Aorta (tissue), 5 donors: Measurements from ENCODE around the gene AGBL1. TPM values are rescaled to one million over a fixed set of nuclear protein-coding genes. Genes with fewer than 3 reads are reported as not detected.
"Not testable (repeated sequence)": the region's sequence is repeated elsewhere in the genome, so short reads cannot be mapped to it uniquely, and the experiment has no call there.

Experiments used
- ATAC-seq: fragments of 200-7000 bp; cut with Tn5 transposase; one replicate; pipeline ENCODE4 v1.9.1; 2022; ENCODE audit warnings: moderate library complexity; ENCODE audit not compliant: low FRiP score
- DNase-seq, 2 donors: peaks; one replicate each; pipeline ENCODE4 v3.0.0-alpha.2; 2020
- H3K27ac ChIP-seq, 2 donors: one replicate each; pipeline ENCODE4 v1.5.1; 2013; ENCODE audit warnings: low read length in 2 of 2, mild to moderate bottlenecking in 2 of 2, moderate library complexity in 2 of 2, control low read depth in 1 of 2, inconsistent platforms in 1 of 2, low read depth in 1 of 2
- H3K27me3 ChIP-seq, 2 donors: one replicate each; pipeline ENCODE4 v1.6.1; 2013; ENCODE audit warnings: control low read depth in 1 of 2, low read length in 1 of 2, mild to moderate bottlenecking in 1 of 2, moderate library complexity in 1 of 2; ENCODE audit not compliant: insufficient read depth in 2 of 2, control insufficient read depth in 1 of 2
- H3K36me3 ChIP-seq, 2 donors: one replicate each; pipeline ENCODE4 v1.6.1; 2013; ENCODE audit warnings: control low read depth in 1 of 2, low read length in 1 of 2, mild to moderate bottlenecking in 1 of 2; ENCODE audit not compliant: insufficient read depth in 2 of 2, control insufficient read depth in 1 of 2
- H3K4me1 ChIP-seq, 2 donors: one replicate each; pipeline ENCODE4 v1.6.1; 2013; ENCODE audit warnings: low read length in 2 of 2, control low read depth in 1 of 2, mild to moderate bottlenecking in 1 of 2, moderate library complexity in 1 of 2; ENCODE audit not compliant: insufficient read depth in 2 of 2, control insufficient read depth in 1 of 2
- H3K4me3 ChIP-seq, 2 donors: one replicate each; pipeline ENCODE4 v1.5.1; 2013; ENCODE audit warnings: low read length in 2 of 2, control low read depth in 1 of 2, mild to moderate bottlenecking in 1 of 2
- H3K9me3 ChIP-seq: one replicate; pipeline ENCODE4 v1.6.1; 2013; ENCODE audit warnings: mild to moderate bottlenecking, low read length; ENCODE audit not compliant: control insufficient read depth
- WGBS, 2 donors: extraction: QIAGEN DNeasy Blood & Tissue Kit; methylation state at CpG; one replicate each; pipeline ENCODE4 v1.1.7; 2013; 5-methylcytosine and 5-hydroxymethylcytosine counted together
- intact Hi-C, 2 donors: fragments of 100-400 bp; cut with DNase I; formaldehyde crosslinking; loops; one replicate each; pipeline versions ENCODE4 v1.14.2 to v1.15.0; 2022
- polyA plus RNA-seq, 2 donors: library from polyadenylated mRNA; stranded (reverse); fragments of 200-250 nt; gene quantifications; one replicate each; pipeline ENCODE4 v1.2.3, GENCODE V29; 2013
- total RNA-seq, 2 donors: library from RNA; stranded (reverse); fragmentation: NEBNext Ultra II Directional; extraction: Animal tissue kit (Norgen Biotek cat#: 25700); gene quantifications; one replicate each; pipeline ENCODE4 v1.2.1, GENCODE V29; 2021
- donor health status: healthy with polysubstance abuse.
- donor health status: Bipolar disorder and iron deficiency.
- donor health status: DM: no; HTN: no; CAD: no.
- donor health status: DM: no; HTN: no; CAD: no.
- donor health status: DM: yes; HTN: yes; CAD: no.

The AGBL1 gene
- total and polyA plus RNA-seq, 4 donors = 0.21 TPM; not detected in 3

- H3K27ac ChIP-seq = no peak overlapping the region
- no peak overlapping the region for H3K4me3 ChIP-seq
- intact Hi-C loops = no loop called here
- no peaks in the 10 kb centered on the region for H3K27me3 ChIP-seq
- no peaks in the 10 kb centered on the region for H3K36me3 ChIP-seq
- WGBS, 2 donors = 85 to 93% methylated on average over 3 of the region's 3 CpGs
- no peaks in the 10 kb centered on the region for H3K4me1 ChIP-seq
- H3K9me3 ChIP-seq = no peaks in the 10 kb centered on the region
- no peak for DNase-seq
- no peak for ATAC-seq
These were observed 443.1 kb downstream of the AGBL1 start for GRCh38 chr15:86522721-86523120.

GRCh38 chr15:86526938-86527690 is 447.4 kb downstream of the AGBL1 start:
- intact Hi-C loops = no loop called here
- Histone ChIP-seq H3K36me3 (no peaks in the 10 kb centered on the region), H3K4me1 (no peaks in the 10 kb centered on the region), H3K27ac (no peak overlapping the region), H3K27me3 (no peaks in the 10 kb centered on the region), H3K9me3 (no peaks in the 10 kb centered on the region), H3K4me3 (no peak overlapping the region)
- ATAC-seq (no peak), DNase-seq (no peak)
- WGBS, 2 donors = 64 to 67% methylated on average over 4 of the region's 4 CpGs

- intact Hi-C loops, DNase-seq, H3K27me3 ChIP-seq, H3K4me1 ChIP-seq, H3K9me3 ChIP-seq, H3K4me3 ChIP-seq, ATAC-seq, H3K36me3 ChIP-seq, H3K27ac ChIP-seq: not testable (repeated sequence)
- 81 to 88% methylated on average over 21 to 26 of the region's 26 CpGs for WGBS, 2 donors
These were observed 448.4 kb downstream of the AGBL1 start for GRCh38 chr15:86528094-86528493.

DNA sequence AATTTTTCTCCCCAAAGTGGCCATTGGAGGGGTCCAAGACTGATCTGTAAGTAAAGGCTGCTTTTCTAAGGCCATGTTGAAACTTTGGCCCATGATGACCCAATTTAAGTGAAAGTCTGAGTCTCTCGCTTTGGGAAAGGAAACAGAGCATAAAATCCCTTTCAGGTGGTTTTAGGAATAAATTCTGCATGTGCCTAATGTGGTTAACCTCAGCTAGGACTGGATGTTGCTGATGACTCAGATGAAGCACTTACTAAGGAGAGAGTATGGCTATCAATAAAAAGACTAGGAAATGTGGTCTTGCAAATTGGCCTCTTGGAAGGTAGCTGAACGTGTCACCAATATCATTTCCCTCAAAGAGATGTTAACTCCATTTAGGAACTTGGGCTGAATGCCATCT is 458.5 kb downstream of the AGBL1 start:
- ATAC-seq (no peak), DNase-seq (no peak)
- WGBS, 2 donors = 75 to 77% methylated on average over 2 of the region's 2 CpGs
- intact Hi-C loops = no loop called here
- no peaks in the 10 kb centered on the region for H3K36me3 ChIP-seq
- peaks cover 3% of the 10 kb centered on the region for H3K9me3 ChIP-seq
- H3K27ac ChIP-seq = no peak overlapping the region
- peaks cover 0 to 3% of the 10 kb centered on the region in 2 donors for H3K27me3 ChIP-seq
- H3K4me3 ChIP-seq = no peak overlapping the region
- H3K4me1 ChIP-seq = no peaks in the 10 kb centered on the region

DNA sequence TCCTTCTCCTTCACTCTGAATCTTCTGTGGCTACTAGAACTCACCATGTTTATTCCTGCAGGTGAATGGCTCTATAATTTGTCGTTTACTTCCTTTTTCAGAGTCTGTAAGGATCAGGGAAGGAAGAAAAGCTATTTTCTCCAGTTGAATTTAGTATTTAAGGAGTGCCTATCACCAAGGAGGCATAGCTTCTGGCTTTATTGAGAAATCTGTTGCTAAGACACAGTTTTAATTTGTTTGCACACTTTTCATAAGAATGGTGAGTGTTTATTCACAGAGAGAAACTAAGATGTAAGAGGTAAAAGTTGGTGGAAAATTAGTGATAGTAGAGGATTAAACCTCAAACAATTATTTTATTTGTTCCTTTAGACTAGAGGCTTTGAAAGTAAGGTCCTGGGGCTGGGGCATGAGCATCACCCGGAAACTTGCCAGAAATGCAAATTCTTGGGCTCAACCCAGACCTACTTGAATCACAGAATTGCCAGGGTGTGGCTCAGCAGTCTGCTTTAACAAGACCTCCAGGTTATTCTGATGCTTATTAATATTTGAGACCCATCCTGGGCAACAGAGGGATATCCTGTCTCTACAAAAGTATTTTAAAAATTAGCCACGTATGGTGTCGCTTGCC is 461.3 kb downstream of the AGBL1 start:
- DNase-seq (no peak), ATAC-seq (no peak)
- H3K27me3 ChIP-seq = peaks cover 0 to 3% of the 10 kb centered on the region in 2 donors
- H3K4me3 ChIP-seq = no peak overlapping the region
- H3K9me3 ChIP-seq = peaks cover 2% of the 10 kb centered on the region
- H3K36me3 ChIP-seq = no peaks in the 10 kb centered on the region
- H3K4me1 ChIP-seq = no peaks in the 10 kb centered on the region
- 71 to 75% methylated on average over 4 of the region's 4 CpGs for WGBS, 2 donors
- intact Hi-C loops = no loop called here
- no peak overlapping the region for H3K27ac ChIP-seq

GRCh38 chr15:86541540-86541939 is 461.9 kb downstream of the AGBL1 start:
- Histone ChIP-seq H3K4me3 (no peak overlapping the region), H3K27ac (no peak overlapping the region), H3K4me1 (no peaks in the 10 kb centered on the region), H3K27me3 (peaks cover 0 to 3% of the 10 kb centered on the region in 2 donors), H3K36me3 (no peaks in the 10 kb centered on the region), H3K9me3 (peaks cover 2% of the 10 kb centered on the region)
- 56 to 72% methylated on average over 1 of the region's 1 CpG for WGBS, 2 donors
- intact Hi-C loops = no loop called here
- ATAC-seq = no peak
- no peak for DNase-seq

GRCh38 chr15:86550075-86550474 is 470.4 kb downstream of the AGBL1 start:
- Histone ChIP-seq H3K27me3 (no peaks in the 10 kb centered on the region), H3K9me3 (no peaks in the 10 kb centered on the region), H3K4me1 (no peaks in the 10 kb centered on the region), H3K4me3 (no peak overlapping the region), H3K36me3 (no peaks in the 10 kb centered on the region), H3K27ac (no peak overlapping the region)
- intact Hi-C loops = no loop called here
- ATAC-seq (no peak), DNase-seq (no peak)
- 62 to 63% methylated on average over 1 of the region's 1 CpG for WGBS, 2 donors

- no peaks in the 10 kb centered on the region for H3K4me1 ChIP-seq
- 15 to 36% methylated on average over 1 of the region's 1 CpG for WGBS, 2 donors
- no peaks in the 10 kb centered on the region for H3K27me3 ChIP-seq
- no peak for DNase-seq
- ATAC-seq = no peak
- H3K9me3 ChIP-seq = no peaks in the 10 kb centered on the region
- H3K4me3 ChIP-seq = no peak overlapping the region
- H3K27ac ChIP-seq = no peak overlapping the region
- intact Hi-C loops = no loop called here
- no peaks in the 10 kb centered on the region for H3K36me3 ChIP-seq
These were observed 473.4 kb downstream of the AGBL1 start for GRCh38 chr15:86553108-86553507.

DNA sequence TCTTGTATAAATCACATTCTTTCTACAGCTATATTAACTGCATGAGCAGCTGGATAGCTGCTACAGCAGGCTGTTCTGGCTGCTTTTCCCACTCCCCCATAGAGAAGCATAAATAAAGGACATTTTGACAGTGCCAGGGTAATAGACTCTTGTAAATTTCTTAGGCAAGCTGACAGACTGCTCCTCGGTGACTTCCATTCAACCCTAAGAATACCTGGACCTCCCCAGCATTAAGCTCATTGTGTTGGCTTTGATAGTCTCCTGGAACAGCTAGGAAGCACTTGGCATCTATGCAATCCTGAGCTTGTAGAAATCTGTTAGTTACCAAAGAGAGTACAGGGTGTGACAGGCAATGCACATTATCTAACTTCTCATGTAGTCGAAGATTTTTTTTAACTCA is 475.4 kb downstream of the AGBL1 start:
- no peak overlapping the region for H3K27ac ChIP-seq
- intact Hi-C loops = no loop called here
- no peak overlapping the region for H3K4me3 ChIP-seq
- no peaks in the 10 kb centered on the region for H3K36me3 ChIP-seq
- no peaks in the 10 kb centered on the region for H3K27me3 ChIP-seq
- no peaks in the 10 kb centered on the region for H3K9me3 ChIP-seq
- WGBS, 2 donors = 5 to 21% methylated on average over 2 of the region's 2 CpGs
- ATAC-seq = no peak
- no peaks in the 10 kb centered on the region for H3K4me1 ChIP-seq
- no peak for DNase-seq
